Urinary bladder (tissue), 4 donors: ENCODE measurements around the gene PRRG2. TPM values are rescaled to one million over a fixed set of nuclear protein-coding genes. Genes with fewer than 3 reads are reported as not detected.

Experiments
- DNase-seq: peaks from one replicate; pipeline ENCODE4 v3.0.0-alpha.2; 2015; ENCODE audit errors: extremely low spot score
- H3K27ac ChIP-seq: one replicate; pipeline ENCODE4 v1.5.1; 2013; ENCODE audit warnings: low read depth, mild to moderate bottlenecking, moderate library complexity
- H3K36me3 ChIP-seq: one replicate; pipeline ENCODE4 v1.6.1; 2013; ENCODE audit warnings: mild to moderate bottlenecking, moderate library complexity; ENCODE audit not compliant: insufficient read depth
- H3K4me1 ChIP-seq: one replicate; pipeline ENCODE4 v1.6.1; 2013; ENCODE audit warnings: mild to moderate bottlenecking, moderate library complexity; ENCODE audit not compliant: insufficient read depth
- H3K4me3 ChIP-seq: one replicate; pipeline ENCODE4 v1.5.1; 2013; ENCODE audit warnings: low read depth, low read length
- WGBS: extraction: QIAGEN DNeasy Blood & Tissue Kit; methylation state at CpG from one replicate; pipeline ENCODE4 v1.1.7; 2013; 5-methylcytosine and 5-hydroxymethylcytosine counted together
- polyA plus RNA-seq: library from polyadenylated mRNA; stranded (reverse); fragments of 200-250 nt; gene quantifications from one replicate; pipeline ENCODE4 v1.2.3, GENCODE V29; 2013
- small RNA-seq: library from RNA; depleted of rRNA; stranded (forward); fragments of <200 nt; gene quantifications from one replicate; pipeline ENCODE3, GENCODE V24; 2014
- total RNA-seq: library from RNA; depleted of rRNA; stranded (reverse); fragments of >200 nt; gene quantifications from one replicate; pipeline ENCODE4 v1.2.3, GENCODE V29; 2014
- donor health status: healthy with polysubstance abuse.
- donor health status: healthy.

The PRRG2 gene
- total and polyA plus RNA-seq, 2 donors: 1.6 to 3.6 TPM

DNA sequence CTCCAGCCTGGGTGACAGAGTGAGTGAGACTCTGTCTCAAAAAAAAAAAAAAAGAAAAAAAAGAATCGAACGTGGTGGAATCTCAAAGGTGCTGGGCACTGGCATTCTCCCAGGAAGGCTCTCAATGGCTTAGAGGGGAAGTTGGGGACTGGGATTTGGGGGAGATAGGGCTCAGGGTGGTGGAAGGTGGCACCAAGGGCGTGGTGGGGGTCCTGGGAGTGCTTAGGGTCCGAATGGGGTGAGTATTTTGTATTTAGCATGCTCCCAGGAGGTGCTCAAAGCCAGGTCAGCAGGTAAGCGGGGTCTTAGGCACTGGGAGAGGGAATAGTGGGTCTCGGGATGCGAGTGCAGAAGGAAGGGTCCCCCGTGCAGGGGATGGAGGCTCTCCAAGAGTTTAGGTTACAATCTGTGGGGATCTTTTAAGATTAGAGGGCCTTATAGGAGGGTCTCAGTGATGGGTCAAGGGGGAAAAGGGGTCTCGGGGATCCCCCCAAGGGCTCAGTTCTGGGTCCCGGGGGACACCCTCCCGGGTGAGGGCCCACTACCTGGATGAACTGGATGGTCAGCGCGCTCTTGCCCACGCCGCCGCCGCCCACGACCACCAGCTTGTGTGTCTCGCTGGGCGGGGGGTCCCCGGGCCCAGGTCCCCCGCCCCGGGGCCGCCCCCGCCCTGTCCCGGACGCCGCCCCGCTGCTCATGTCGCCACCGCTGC is 58.4 kb downstream of the PRRG2 start:
- WGBS: 3% methylated on average over 31 of the region's 31 CpGs
- DNase-seq: no peak

DNA sequence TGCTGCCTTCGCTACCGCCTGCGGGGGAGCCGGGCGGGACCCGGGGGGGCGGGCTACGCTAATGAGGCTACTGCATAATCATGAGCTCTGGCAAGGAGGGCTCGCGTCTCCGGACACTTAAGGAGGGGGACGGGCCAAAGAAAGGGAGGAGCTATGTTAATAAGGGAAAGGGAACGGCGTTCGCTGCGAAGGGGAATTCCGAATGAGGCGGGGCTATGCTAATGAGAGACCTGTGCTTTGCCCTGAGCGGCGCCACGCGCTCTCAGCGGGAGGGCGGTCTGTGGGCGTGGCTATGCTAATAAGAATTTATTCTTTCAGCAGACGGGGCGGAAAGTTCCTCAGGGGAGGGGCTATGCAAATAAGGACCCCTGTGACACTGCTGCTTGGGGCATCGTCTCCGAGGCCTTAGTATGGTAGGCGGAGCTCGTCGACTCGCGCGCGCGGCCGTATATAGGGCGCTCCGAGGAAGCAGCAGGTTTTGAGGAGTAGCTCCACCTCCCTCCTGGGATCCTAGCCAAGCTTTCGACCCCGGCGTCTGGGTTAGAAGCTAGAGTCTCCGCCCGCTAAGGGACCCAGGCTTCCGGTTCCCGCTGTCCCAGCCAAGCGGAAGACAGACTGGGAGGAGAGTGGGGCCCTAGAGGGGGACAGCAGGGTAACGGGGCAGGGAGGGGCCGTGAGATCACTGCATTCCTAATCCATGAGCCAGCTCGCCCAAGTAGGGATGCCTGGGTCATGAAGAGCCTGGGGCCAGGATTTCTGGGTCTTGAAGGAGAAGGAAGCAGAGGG is 59.2 kb downstream of the PRRG2 start, which contains the start of gene RRAS:
RRAS (minus strand) TSS at position 31 of the 786 bp plus-strand sequence. CDS start 45 bp downstream, outside the sequence.
- peak; percentile 99 for DNase-seq
- Histone ChIP-seq H3K4me1 (no peaks in the 10 kb centered on the region), H3K36me3 (no peaks in the 10 kb centered on the region), H3K4me3 (peak within 1 kb of the TSS; percentile 60), H3K27ac (peak within 1 kb of the TSS; percentile 100)
- WGBS: under 1% methylated on average over 51 of the region's 51 CpGs

More for the DNA sequence above, 58.4 kb downstream of the PRRG2 start:
- Histone ChIP-seq H3K4me1 (no peaks in the 10 kb centered on the region), H3K4me3 (peak overlapping the region; percentile 60), H3K36me3 (no peaks in the 10 kb centered on the region), H3K27ac (peak overlapping the region; percentile 86)

Small RNA genes lying within 50 kb of the gene (small RNA-seq; reads per million reads assigned to genes)
- not detected for gene RF00019

Other genes with a start within 250 kb of the PRRG2 start
- 6.5 TPM for gene CD37, start 245.9 kb upstream of the PRRG2 start, total RNA-seq
- 12.4 TPM for gene CD37, start 245.9 kb upstream of the PRRG2 start, polyA plus RNA-seq
- 21.1 TPM for gene TEAD2, start 218.9 kb upstream of the PRRG2 start, total RNA-seq
- gene TEAD2, start 218.9 kb upstream of the PRRG2 start, polyA plus RNA-seq: 54.8 TPM
- not detected for gene DKKL1, start 217.4 kb upstream of the PRRG2 start, total RNA-seq
- gene DKKL1, start 217.4 kb upstream of the PRRG2 start, polyA plus RNA-seq: 0.46 TPM
- gene KASH5, start 193.1 kb upstream of the PRRG2 start, total RNA-seq: not detected
- gene KASH5, start 193.1 kb upstream of the PRRG2 start, polyA plus RNA-seq: not detected
- gene PTH2, start 157.9 kb upstream of the PRRG2 start, total RNA-seq: not detected
- not detected for gene PTH2, start 157.9 kb upstream of the PRRG2 start, polyA plus RNA-seq
- gene GFY, start 155.9 kb upstream of the PRRG2 start, total RNA-seq: not detected
- not detected for gene GFY, start 155.9 kb upstream of the PRRG2 start, polyA plus RNA-seq
- gene SLC17A7, start 139.8 kb upstream of the PRRG2 start, total RNA-seq: 0.85 TPM
- gene SLC17A7, start 139.8 kb upstream of the PRRG2 start, polyA plus RNA-seq: 2.1 TPM
- 49.6 TPM for gene PIH1D1, start 129.5 kb upstream of the PRRG2 start, total RNA-seq
- 69.6 TPM for gene PIH1D1, start 129.5 kb upstream of the PRRG2 start, polyA plus RNA-seq
- 14.2 TPM for gene ALDH16A1, start 128.1 kb upstream of the PRRG2 start, total RNA-seq
- 34.7 TPM for gene ALDH16A1, start 128.1 kb upstream of the PRRG2 start, polyA plus RNA-seq
- gene FLT3LG, start 107.1 kb upstream of the PRRG2 start, total RNA-seq: 3.4 TPM
- 18.8 TPM for gene FLT3LG, start 107.1 kb upstream of the PRRG2 start, polyA plus RNA-seq
- 2,198 TPM for gene RPL13A, start 93.7 kb upstream of the PRRG2 start, total RNA-seq
- 3,726 TPM for gene RPL13A, start 93.7 kb upstream of the PRRG2 start, polyA plus RNA-seq
- gene RPS11, start 84.9 kb upstream of the PRRG2 start, total RNA-seq: 1,853 TPM
- gene RPS11, start 84.9 kb upstream of the PRRG2 start, polyA plus RNA-seq: 3,946 TPM
- 118 TPM for gene FCGRT, start 68.7 kb upstream of the PRRG2 start, total RNA-seq
- 200 TPM for gene FCGRT, start 68.7 kb upstream of the PRRG2 start, polyA plus RNA-seq
- gene RCN3, start 53.3 kb upstream of the PRRG2 start, total RNA-seq: 50.2 TPM
- gene RCN3, start 53.3 kb upstream of the PRRG2 start, polyA plus RNA-seq: 31.2 TPM
- 33.0 TPM for gene NOSIP, start 760 bp upstream of the PRRG2 start, total RNA-seq
- 67.2 TPM for gene NOSIP, start 760 bp upstream of the PRRG2 start, polyA plus RNA-seq
- 4.2 TPM for gene PRR12, start 9.9 kb downstream of the PRRG2 start, total RNA-seq
- gene PRR12, start 9.9 kb downstream of the PRRG2 start, polyA plus RNA-seq: 20.3 TPM
- gene RRAS, start 58.8 kb downstream of the PRRG2 start, total RNA-seq: 11.8 TPM
- gene RRAS, start 58.8 kb downstream of the PRRG2 start, polyA plus RNA-seq: 279 TPM
- 8.3 TPM for gene SCAF1, start 60.9 kb downstream of the PRRG2 start, total RNA-seq
- 42.3 TPM for gene SCAF1, start 60.9 kb downstream of the PRRG2 start, polyA plus RNA-seq
- 31.9 TPM for gene IRF3, start 84.5 kb downstream of the PRRG2 start, total RNA-seq
- 84.9 TPM for gene IRF3, start 84.5 kb downstream of the PRRG2 start, polyA plus RNA-seq
- gene BCL2L12, start 84.6 kb downstream of the PRRG2 start, total RNA-seq: 3.1 TPM
- 23.6 TPM for gene BCL2L12, start 84.6 kb downstream of the PRRG2 start, polyA plus RNA-seq
- 121 TPM for gene PRMT1, start 96.0 kb downstream of the PRRG2 start, total RNA-seq
- gene PRMT1, start 96.0 kb downstream of the PRRG2 start, polyA plus RNA-seq: 215 TPM
- gene ADM5, start 108.3 kb downstream of the PRRG2 start, total RNA-seq: 1.4 TPM
- gene ADM5, start 108.3 kb downstream of the PRRG2 start, polyA plus RNA-seq: 6.3 TPM
- 11.8 TPM for gene CPT1C, start 109.8 kb downstream of the PRRG2 start, total RNA-seq
- 7.3 TPM for gene CPT1C, start 109.8 kb downstream of the PRRG2 start, polyA plus RNA-seq
- 0.26 TPM for gene TSKS, start 182.0 kb downstream of the PRRG2 start, total RNA-seq
- gene TSKS, start 182.0 kb downstream of the PRRG2 start, polyA plus RNA-seq: 1.2 TPM
- 37.3 TPM for gene AP2A1, start 185.7 kb downstream of the PRRG2 start, total RNA-seq
- 95.4 TPM for gene AP2A1, start 185.7 kb downstream of the PRRG2 start, polyA plus RNA-seq
- gene FUZ, start 232.0 kb downstream of the PRRG2 start, total RNA-seq: 13.3 TPM
- gene FUZ, start 232.0 kb downstream of the PRRG2 start, polyA plus RNA-seq: 29.0 TPM
- gene MED25, start 237.0 kb downstream of the PRRG2 start, total RNA-seq: 16.7 TPM
- 42.9 TPM for gene MED25, start 237.0 kb downstream of the PRRG2 start, polyA plus RNA-seq